CD4-positive, alpha-beta T cell treated with Interleukin-17A for 1 hour (primary cell): ENCODE measurements around the gene SBF1.

Source experiments
- DNase-seq: peaks from one replicate; pipeline ENCODE4 v3.0.0-alpha.2; 2020

SBF1 gene

DNA sequence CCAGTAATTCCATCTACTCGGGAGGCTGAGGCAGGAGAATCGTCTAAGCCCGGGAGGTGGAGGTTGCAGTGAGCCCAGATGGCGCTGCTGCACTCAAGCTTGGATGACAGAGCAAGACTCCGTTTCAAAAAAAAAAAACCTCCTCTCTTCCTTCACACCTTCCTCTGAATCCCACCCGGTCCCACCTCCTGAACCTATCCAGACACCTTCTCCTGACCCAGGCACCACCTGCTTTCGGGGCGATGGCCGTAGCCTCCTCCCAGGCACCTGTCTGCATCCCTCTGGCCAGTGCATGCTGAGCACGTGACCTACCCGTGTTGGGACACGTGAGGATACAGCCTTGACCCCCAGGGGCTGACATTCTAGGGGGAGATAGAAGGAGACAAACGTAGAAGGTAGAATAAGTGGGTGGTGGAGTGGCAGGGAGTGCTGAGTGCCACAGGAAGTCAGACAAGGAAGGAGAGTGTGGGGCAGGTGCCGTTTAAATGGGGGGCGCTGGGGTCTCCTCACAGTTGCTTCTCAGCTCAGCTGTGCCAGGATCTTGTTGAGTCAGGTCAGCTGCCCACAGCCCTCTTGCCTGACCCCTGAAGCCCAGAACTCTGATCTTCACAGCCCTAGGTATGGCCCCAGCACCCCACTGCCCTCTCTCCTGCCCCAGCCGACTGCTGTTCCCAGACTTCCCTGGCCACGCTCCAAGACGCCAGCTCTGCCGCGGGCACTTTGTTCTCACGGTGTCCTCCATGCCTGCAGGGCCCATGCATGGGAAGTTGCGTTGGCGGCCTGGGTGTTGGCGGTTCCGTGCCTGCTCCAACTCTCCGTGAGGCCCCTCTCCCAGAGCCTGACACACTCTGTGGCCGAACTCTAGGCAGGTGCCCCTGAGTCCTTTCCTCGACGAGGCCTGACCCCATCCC lies 10.6 kb upstream of the SBF1 start:
- DNase-seq: no peak

DNA sequence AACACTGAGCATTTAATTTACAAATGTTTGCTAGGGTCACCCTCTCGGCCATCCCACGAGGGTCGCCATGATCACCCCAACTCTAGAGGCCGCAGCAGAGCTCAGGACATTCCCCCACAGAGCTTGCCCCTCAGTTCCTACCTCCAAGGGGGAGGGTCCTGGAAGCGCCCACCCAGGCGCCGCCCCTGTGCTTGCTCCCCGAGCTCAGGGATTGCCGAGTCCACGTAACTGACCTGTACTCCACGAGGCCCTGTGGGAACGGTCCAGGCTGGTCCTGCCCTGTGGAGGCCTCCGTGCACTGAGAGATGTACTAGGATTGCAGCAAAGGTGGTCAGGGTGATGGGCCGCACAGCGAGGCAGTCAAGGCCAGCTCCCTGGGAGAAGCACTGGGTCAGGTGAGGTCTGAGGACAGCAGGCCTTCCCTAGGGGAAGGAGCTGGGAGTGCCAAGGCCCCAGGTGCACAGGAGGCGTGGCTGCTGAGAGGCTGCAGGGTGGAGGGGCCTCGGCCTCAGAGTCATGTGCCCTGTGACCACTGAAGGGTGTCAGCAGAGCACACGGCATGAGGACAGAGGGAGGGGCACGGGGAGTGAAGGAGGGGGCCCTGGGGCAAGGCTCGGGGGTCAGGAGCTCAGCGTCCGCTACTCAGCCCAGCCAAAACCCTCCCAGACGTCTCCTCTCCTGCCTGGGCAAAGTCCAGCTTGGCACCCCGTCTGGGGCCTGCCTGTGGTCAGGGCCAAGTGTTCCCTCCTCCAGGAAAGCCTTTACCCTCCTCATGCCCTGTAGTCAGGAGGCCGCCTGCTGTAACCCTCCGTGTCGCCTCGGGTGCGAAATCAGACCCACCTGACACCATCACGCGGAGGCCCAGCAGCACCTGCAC lies 9.4 kb upstream of the SBF1 start:
- DNase-seq: no peak

GRCh38 chr22:50483556-50483955 lies 8.7 kb upstream of the SBF1 start:
- DNase-seq: no peak

DNA sequence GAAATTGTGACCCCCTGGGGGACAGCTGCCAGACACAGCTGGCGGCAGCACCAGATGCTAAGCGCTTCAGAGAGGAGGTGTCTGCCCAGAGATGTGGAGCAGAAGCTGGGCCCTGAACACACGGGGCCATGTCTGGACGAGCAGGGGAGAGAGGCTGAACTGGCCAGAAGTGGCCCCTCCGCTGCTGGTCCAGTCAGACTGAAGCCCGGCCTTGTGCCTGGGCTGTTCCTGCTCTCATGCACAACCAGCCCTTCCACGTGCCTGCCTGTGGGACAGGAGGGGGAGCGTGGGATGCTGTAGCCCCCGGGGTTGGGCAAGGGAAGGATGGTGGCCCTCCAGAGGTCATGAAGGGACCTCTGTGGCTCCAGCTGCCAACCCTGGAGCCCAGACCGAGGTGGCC lies 8.3 kb upstream of the SBF1 start:
- DNase-seq: no peak

DNA sequence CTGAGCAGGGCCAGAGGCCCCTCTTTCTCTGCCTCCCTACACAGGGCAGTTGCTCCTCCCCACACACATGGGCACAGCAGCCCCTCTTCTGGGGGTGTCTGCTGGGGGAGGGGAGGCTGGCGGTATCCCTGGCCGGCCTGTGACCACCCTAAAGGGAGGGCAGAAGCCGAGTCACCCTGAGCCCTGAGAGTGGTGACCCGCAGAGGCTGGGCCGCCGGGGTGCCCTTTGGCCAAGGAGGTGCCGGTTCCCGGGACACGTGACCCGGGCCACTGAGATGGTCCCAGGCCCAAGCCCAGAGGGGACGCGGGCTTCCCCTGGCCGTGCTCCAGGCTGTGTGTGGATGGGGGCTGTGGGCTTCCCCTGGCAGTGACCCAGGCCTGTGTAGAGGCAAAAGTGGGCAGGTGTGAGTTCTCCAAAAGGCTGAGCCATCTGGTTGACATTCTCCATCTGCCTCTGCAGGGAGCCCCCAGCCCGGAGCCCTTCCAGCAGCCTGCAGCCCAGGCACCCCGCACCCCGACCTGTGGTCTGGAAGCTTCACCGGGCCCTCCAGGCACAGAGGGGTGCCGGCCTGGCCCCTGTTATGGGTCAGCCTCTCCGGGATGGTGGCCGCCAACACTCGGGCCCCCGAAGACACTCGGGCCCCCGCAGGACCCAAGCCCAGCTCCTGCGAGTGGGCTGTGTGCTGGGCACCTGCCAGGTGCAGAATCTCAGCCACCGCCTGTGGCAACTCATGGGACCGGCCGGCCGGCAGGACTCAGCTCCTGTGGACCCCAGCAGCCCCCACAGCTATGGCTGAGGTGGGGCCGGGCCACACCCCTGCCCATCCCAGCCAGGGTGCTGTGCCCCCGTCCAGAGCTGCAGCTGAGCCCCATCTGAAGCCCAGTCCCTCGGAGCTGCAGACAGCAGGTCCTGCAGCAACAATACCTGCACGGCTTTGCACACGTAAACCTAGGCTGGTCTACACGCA lies 7.6 kb upstream of the SBF1 start:
- DNase-seq: no peak

- DNase-seq: peak; percentile 72
Measured at GRCh38 chr22:50481440-50482106, 6.7 kb upstream of the SBF1 start, which contains the start of gene ADM2. Gene ADM2 (plus strand): TSS chr22:50481543. CDS start chr22:50481848, 305 bp downstream.

DNA sequence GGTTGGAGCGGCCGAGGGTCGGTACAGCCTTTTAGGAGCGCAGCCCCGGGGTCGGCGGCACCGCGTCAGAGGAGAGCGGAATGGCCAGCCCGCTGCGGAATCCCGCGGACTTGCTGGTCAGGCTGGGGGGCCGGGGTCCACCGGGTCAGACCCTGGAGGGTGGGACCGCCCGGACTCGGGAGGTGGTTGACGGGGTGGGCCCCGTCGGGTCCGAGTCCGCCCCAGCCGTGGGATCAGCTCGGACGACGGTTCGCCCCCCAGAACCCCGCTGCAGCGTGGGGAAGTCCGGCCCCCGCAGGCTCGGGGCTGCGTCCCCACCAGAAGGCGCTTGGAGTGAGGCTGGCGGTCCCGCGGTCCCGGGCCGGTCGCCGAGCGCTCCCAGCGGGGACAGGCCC lies 6.2 kb upstream of the SBF1 start:
- no peak for DNase-seq

GRCh38 chr22:50479721-50480120 lies 4.9 kb upstream of the SBF1 start:
- DNase-seq: no peak

DNA sequence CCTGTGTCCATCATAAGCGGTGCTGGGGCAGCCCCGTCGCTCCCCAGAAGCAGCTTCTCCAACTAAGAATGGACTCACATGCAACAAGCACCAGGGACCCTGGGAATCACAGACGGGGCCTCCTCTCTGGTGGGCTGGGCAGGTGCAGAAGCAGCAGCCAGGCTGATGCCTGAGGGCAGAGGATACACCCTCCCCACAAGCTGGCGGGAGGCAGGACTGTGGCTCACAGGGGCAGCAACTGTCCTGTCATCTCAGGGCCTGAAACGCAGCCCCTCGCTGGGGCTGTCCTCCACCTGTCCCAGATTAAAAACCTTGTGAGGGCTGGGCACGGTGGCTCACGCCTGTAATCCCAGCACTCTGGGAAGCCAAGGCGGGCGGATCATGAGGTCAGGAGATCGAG lies 3.1 kb upstream of the SBF1 start:
- DNase-seq: no peak

GRCh38 chr22:50476868-50477267 lies 2.0 kb upstream of the SBF1 start:
- DNase-seq: no peak

DNA sequence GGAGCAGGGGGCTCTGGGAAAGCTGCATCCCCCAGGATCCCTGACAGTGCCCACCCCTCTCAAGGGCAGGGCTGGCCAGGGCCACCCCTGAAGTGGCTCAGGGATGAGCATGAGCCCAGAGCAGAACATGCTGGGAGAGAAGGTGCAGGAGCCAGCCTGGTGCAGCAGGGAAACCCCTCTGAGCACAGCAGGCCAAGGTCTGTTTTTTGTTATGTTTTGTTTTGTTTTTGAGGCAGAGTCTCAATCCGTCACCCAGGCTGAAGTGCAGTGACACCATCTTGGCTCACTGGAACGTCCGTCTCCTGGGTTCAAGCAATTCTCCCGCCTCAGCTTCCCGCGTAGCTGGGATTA lies 792 bp upstream of the SBF1 start:
- no peak for DNase-seq

DNA sequence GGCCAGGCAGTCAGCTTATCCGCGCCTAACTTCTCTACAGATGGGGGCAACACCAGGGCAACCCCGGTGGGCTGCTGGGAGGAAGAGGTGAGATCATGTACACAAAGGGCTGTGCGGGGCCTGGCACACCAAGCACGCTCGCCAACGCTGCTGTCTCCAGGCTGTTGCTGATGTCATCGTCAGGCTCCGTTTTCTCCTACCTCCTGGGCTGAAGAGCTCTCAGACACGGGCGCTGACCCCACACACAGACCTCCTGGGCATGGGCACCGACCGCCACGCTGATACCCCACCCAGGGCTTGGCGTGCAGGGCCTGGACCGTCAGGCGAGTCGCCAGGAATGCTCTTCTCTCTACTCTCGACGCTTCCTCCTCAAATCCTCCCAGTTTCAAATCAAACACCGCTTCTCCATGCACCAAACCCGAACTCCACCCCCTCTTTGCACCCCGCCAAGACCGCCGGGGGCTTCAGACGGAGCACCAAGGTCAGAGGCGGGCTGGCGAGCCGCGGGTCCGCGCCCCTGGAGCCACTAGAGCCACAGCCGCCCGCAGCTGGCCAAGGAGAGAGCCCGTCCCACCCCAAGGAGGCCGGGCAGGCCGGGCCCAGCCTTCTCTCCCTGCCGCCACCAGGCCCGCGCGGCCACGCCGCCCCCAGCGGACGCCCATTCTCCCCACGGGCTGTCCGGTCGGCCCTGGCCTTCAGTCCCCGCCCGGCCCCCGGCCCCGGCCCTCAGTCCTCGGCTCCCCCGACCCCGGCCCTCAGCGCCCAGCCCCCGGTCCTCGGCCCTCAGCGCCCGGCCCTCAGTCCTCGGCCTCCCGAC lies 772 bp downstream of the SBF1 start:
- peak; percentile 28 for DNase-seq

GRCh38 chr22:50473088-50473487 lies 1.7 kb downstream of the SBF1 start:
- DNase-seq: peak; percentile 71

DNA sequence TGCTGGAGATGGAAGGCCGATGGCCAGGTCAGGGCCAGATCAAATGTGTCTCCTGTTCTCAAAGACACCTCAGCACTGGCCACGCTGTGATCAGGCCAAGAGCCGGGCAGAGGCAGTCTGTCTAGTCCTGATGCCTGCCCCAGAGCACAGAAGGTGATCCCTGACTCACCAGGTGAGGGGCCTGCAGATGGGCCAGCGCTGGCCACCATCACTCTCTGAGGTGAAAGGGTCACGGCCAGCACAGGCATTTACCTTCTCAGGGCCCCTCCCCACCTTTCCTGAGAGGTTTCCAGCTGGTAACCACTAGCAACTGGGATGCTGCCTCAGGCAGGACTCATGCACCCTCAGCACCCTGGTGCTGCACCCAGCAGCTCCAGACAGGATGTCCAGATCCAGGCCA lies 2.9 kb downstream of the SBF1 start:
- no peak for DNase-seq

DNA sequence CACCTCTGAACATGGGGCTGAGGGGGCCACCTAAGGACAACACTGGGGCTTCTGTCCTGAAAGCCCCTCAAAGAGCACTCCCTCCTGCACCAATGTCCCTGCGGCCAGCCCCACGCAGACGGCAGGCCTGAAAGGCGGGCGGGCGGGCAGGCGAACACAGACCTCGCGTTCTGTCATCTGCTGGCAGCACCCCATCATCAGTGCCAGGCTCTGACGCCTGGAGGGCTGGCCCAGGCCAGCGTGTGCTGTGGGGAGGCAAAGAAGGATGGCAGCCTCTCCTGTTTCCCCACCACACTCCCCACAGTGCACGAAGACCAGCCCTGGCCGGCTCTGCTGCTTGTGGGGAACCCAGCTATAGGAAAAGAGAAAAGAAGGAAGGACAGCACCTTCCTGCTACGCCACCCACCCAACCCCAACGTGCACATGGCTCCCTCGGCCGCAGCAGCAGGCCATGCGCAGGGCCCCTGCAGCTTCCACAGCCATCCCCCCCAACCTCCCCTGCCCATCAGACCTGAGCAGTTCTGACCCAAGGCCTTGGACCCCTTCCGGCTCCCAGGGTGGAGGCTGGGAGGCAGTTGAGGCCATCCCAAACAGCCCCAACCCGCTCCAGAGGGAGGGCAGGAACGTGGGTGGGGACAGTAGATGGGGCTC lies 3.5 kb downstream of the SBF1 start:
- DNase-seq: no peak

GRCh38 chr22:50470491-50470890 lies 4.3 kb downstream of the SBF1 start:
- DNase-seq: no peak

- peak; percentile 98 for DNase-seq
Measured at GRCh38 chr22:50469377-50470305, 5.2 kb downstream of the SBF1 start.

- no peak for DNase-seq
Measured at GRCh38 chr22:50468626-50469025, 6.2 kb downstream of the SBF1 start.

DNA sequence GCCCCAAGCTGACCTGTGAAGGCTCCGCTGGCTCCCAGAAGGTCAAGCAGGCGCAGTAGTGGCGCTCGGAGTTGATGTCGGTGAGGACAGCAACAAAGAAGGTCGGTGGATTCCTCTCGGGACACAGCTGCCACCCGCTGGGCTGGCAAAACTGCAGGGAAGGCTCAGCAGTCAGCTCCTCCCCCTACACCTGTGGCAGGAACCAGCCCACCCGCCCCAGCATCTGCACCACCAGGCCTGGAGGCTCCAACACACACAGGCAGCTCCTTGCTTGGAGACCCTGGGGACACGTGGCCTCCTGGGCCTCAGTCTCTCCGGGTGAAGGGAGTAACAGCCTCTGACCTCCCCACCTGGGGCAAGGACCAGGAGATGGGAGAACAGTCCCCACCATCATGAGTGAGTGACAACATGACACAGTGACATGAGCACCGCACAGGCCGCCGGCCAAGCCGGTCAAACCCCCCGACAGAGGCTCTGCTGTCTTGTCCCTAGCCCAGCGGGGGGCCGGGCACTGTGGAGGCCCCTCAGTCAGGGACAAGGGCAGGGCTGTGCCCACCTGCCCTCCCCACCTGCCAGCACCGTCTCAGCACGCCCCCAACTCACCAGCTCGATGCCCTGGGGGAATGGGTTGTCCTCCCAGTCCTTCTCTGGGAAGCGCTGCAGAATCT lies 6.9 kb downstream of the SBF1 start:
- no peak for DNase-seq
